ENCODE results near the gene ALAS2.

- TF ChIP-seq CTCF (IDR thresholded peaks at IDR 0.05; ENCODE audit: low read depth, low read length, missing input control) (no peak), REST (IDR thresholded peaks at IDR 0.05) (no peak), TAF1 (conservative IDR thresholded peaks at IDR 0.05) (no peak), ZBTB33 (IDR thresholded peaks at IDR 0.05) (no peak), YY1 (IDR thresholded peaks at IDR 0.05) (no peak), JUND (IDR thresholded peaks at IDR 0.05) (no peak), RAD21 (IDR thresholded peaks at IDR 0.05) (no peak)
Measured at GRCh38 chrX:55056820-55057674, 26.3 kb upstream of the ALAS2 start.
